Right lobe of liver (tissue), 6 donors: ENCODE results near the gene CXorf58. TPM values are rescaled to one million over a fixed set of nuclear protein-coding genes. Genes with fewer than 3 reads are reported as not detected.

ENCODE experiments used
- ATAC-seq, 4 donors: fragments of 200-7000 bp; cut with Tn5 transposase; one replicate each; pipeline ENCODE4 v1.9.1; 2020; ENCODE audit warnings: mild to moderate bottlenecking in 4 of 4, moderate library complexity in 4 of 4
- DNase-seq, 3 donors: peaks; one replicate each; pipeline ENCODE4 v3.0.0-alpha.2; 2020
- H3K27ac ChIP-seq, 3 donors: fragments of 200-600 bp; one replicate each; pipeline ENCODE4 v1.8.0; 2022
- H3K27me3 ChIP-seq, 2 donors: fragments of 200-600 bp; one replicate each; pipeline ENCODE4 v1.8.0; 2022
- H3K36me3 ChIP-seq, 4 donors: fragments of 200-600 bp; sonication (generic) in 1 of 4; one replicate each; pipeline versions ENCODE4 v1.5.1 to v1.8.0; 2017 to 2022; ENCODE audit warnings: control low read depth in 1 of 4
- H3K4me1 ChIP-seq, 4 donors: fragments of 200-600 bp; sonication (generic) in 1 of 4; one replicate each; pipeline versions ENCODE4 v1.5.1 to v1.8.0; 2017 to 2022; ENCODE audit warnings: control low read depth in 1 of 4
- H3K4me3 ChIP-seq, 3 donors: fragments of 200-600 bp; one replicate each; pipeline ENCODE4 v1.8.0; 2022
- H3K9me3 ChIP-seq, 4 donors: fragments of 200-600 bp; sonication (generic) in 1 of 4; one replicate each; pipeline versions ENCODE4 v1.5.1 to v1.8.0; 2017 to 2022; ENCODE audit warnings: control low read depth in 1 of 4
- CTCF ChIP-seq, 4 donors: fragments of 200-600 bp in 3 of 4; fragments of 450-650 bp in 1 of 4; IDR thresholded peaks; one replicate each; pipeline versions ENCODE4 v1.5.1 to v1.8.0; 2016 to 2022; ENCODE audit warnings: antibody characterized with exemption in 4 of 4, mild to moderate bottlenecking in 2 of 4
- POLR2A ChIP-seq: fragments of 450-650 bp; IDR thresholded peaks from one replicate; pipeline ENCODE4 v1.6.1; 2017; ENCODE audit warnings: antibody characterized with exemption, mild to moderate bottlenecking
- WGBS: methylation state at CpG from one replicate; pipeline ENCODE4 v1.1.6; 2018; ENCODE audit warnings: low coverage, low lambda C conversion rate; ENCODE audit not compliant: insufficient coverage; ENCODE audit errors: missing lambda C conversion rate; 5-methylcytosine and 5-hydroxymethylcytosine counted together
- intact Hi-C, 2 donors: fragments of 100-400 bp; cut with DNase I; formaldehyde crosslinking; loops; one replicate each; pipeline versions ENCODE4 v1.11.2 to v1.14.1; 2022
- total RNA-seq, 6 experiments: library from RNA; depleted of rRNA in 2 of 6; stranded (reverse); fragments of >200 nt in 2 of 6; fragmentation: NEBNext Ultra II Directional in 3 of 6; extraction: Animal tissue kit (Norgen Biotek cat#: 25700) in 3 of 6; gene quantifications; one replicate each; pipeline versions ENCODE4 v1.1.0 to v1.2.4, GENCODE V29; 2016 to 2023
- donor health status: DM: no; HTN: yes; CAD: no.
- donor health status: DM: no; HTN: no; CAD: no.
- donor health status: DM: no; HTN: no; CAD: no.
- donor health status: DM: no; HTN: yes; CAD: no.
- donor health status: DM: no; HTN: yes; CAD: no.

Gene CXorf58
- total RNA-seq, 6 experiments from 2014 or later = not detected

GRCh38 chrX:23937100-23937499 is 29.3 kb downstream of the CXorf58 start:
- intact Hi-C loops = no loop called here
- H3K9me3 ChIP-seq = no peaks in the 10 kb centered on the region
- no peaks in the 10 kb centered on the region for H3K27me3 ChIP-seq
- H3K36me3 ChIP-seq = no peaks in the 10 kb centered on the region
- H3K4me1 ChIP-seq = no peaks in the 10 kb centered on the region
- DNase-seq (no peak), ATAC-seq (no peak)
- H3K4me3 ChIP-seq = no peak overlapping the region
- TF ChIP-seq POLR2A (no peak), CTCF (IDR thresholded peaks at IDR 0.05) (no peak)
- 71% methylated on average over 1 of the region's 4 CpGs for WGBS
- no peak overlapping the region for H3K27ac ChIP-seq

- 29% methylated on average over 1 of the region's 1 CpG for WGBS
- no peak for ATAC-seq
- no peak for DNase-seq
- H3K4me3 ChIP-seq = no peak overlapping the region
- no peaks in the 10 kb centered on the region for H3K27me3 ChIP-seq
- H3K9me3 ChIP-seq = no peaks in the 10 kb centered on the region
- intact Hi-C loops = no loop called here
- H3K4me1 ChIP-seq = no peaks in the 10 kb centered on the region
- no peak overlapping the region for H3K27ac ChIP-seq
- H3K36me3 ChIP-seq = no peaks in the 10 kb centered on the region
- TF ChIP-seq POLR2A (no peak), CTCF (IDR thresholded peaks at IDR 0.05) (no peak)
Measured at GRCh38 chrX:23938690-23939089, 30.9 kb downstream of the CXorf58 start.

GRCh38 chrX:23939203-23939602 is 31.4 kb downstream of the CXorf58 start:
- no peak overlapping the region for H3K27ac ChIP-seq
- intact Hi-C loops = no loop called here
- H3K9me3 ChIP-seq = no peaks in the 10 kb centered on the region
- WGBS = 25% methylated on average over 1 of the region's 1 CpG
- no peak for TF ChIP-seq POLR2A
- TF ChIP-seq CTCF (IDR thresholded peaks at IDR 0.05) = no peak
- no peaks in the 10 kb centered on the region for H3K36me3 ChIP-seq
- H3K4me3 ChIP-seq = no peak overlapping the region
- DNase-seq = no peak
- H3K27me3 ChIP-seq = no peaks in the 10 kb centered on the region
- no peaks in the 10 kb centered on the region for H3K4me1 ChIP-seq
- no peak for ATAC-seq

- TF ChIP-seq POLR2A (no peak), CTCF (IDR thresholded peaks at IDR 0.05) (no peak)
- 13% methylated on average over 1 of the region's 1 CpG for WGBS
- no peaks in the 10 kb centered on the region for H3K9me3 ChIP-seq
- no peak overlapping the region for H3K27ac ChIP-seq
- H3K4me3 ChIP-seq = no peak overlapping the region
- intact Hi-C loops = no loop called here
- DNase-seq (no peak), ATAC-seq (no peak)
- no peaks in the 10 kb centered on the region for H3K27me3 ChIP-seq
- H3K4me1 ChIP-seq = no peaks in the 10 kb centered on the region
- no peaks in the 10 kb centered on the region for H3K36me3 ChIP-seq
Measured at GRCh38 chrX:23944234-23944633, 36.4 kb downstream of the CXorf58 start.

- no peak overlapping the region for H3K27ac ChIP-seq
- 83% methylated on average over 1 of the region's 1 CpG for WGBS
- DNase-seq = no peak
- no peak for ATAC-seq
- no peaks in the 10 kb centered on the region for H3K4me1 ChIP-seq
- intact Hi-C loops = no loop called here
- no peaks in the 10 kb centered on the region for H3K27me3 ChIP-seq
- TF ChIP-seq CTCF (IDR thresholded peaks at IDR 0.05) (no peak), POLR2A (no peak)
- H3K4me3 ChIP-seq = no peak overlapping the region
- H3K36me3 ChIP-seq = no peaks in the 10 kb centered on the region
- no peaks in the 10 kb centered on the region for H3K9me3 ChIP-seq
Measured at GRCh38 chrX:23945206-23945605, 37.4 kb downstream of the CXorf58 start.
